GM19455 (cell line): ENCODE measurements around the gene MPV17L2.

Experiments used
- ATAC-seq: cut with Tn5 transposase; IDR thresholded peaks from one replicate; pipeline ENCODE4 v1.9.1; 2021; ENCODE audit not compliant: unreplicated experiment

The MPV17L2 gene

GRCh38 chr19:18214779-18215433, 21.9 kb downstream of the MPV17L2 start:
- ATAC-seq = no peak

GRCh38 chr19:18216789-18217188, 23.8 kb downstream of the MPV17L2 start:
- no peak for ATAC-seq

- no peak for ATAC-seq
Observed at GRCh38 chr19:18218159-18218558, 25.1 kb downstream of the MPV17L2 start.

GRCh38 chr19:18218600-18218999, 25.6 kb downstream of the MPV17L2 start:
- no peak for ATAC-seq

GRCh38 chr19:18219911-18220631, 27.1 kb downstream of the MPV17L2 start:
- no peak for ATAC-seq

GRCh38 chr19:18220632-18221275, 27.7 kb downstream of the MPV17L2 start:
- no peak for ATAC-seq

GRCh38 chr19:18221815-18222725, 29.1 kb downstream of the MPV17L2 start:
- ATAC-seq = no peak

GRCh38 chr19:18223860-18224524, 31.0 kb downstream of the MPV17L2 start:
- ATAC-seq = peak; percentile 16

GRCh38 chr19:18224525-18225354, 31.7 kb downstream of the MPV17L2 start:
- ATAC-seq = peak; percentile 82

GRCh38 chr19:18225355-18225701, 32.3 kb downstream of the MPV17L2 start:
- ATAC-seq = no peak

GRCh38 chr19:18225702-18226468, 32.9 kb downstream of the MPV17L2 start, which contains the start of gene PDE4C:
Gene PDE4C (minus strand): TSS chr19:18226438. CDS start chr19:18226415, 23 bp downstream.
- ATAC-seq = no peak

GRCh38 chr19:18226956-18227780, 34.1 kb downstream of the MPV17L2 start:
- ATAC-seq = no peak

- no peak for ATAC-seq
Observed at GRCh38 chr19:18227781-18228271, 34.8 kb downstream of the MPV17L2 start.

- no peak for ATAC-seq
Observed at GRCh38 chr19:18229474-18229873, 36.5 kb downstream of the MPV17L2 start.

- no peak for ATAC-seq
Observed at GRCh38 chr19:18229915-18230314, 36.9 kb downstream of the MPV17L2 start.

GRCh38 chr19:18230941-18231734, 38.1 kb downstream of the MPV17L2 start:
- ATAC-seq = no peak

GRCh38 chr19:18231775-18232174, 38.8 kb downstream of the MPV17L2 start:
- ATAC-seq = no peak
